ENCODE results near the gene SAA1.

The SAA1 gene

DNA sequence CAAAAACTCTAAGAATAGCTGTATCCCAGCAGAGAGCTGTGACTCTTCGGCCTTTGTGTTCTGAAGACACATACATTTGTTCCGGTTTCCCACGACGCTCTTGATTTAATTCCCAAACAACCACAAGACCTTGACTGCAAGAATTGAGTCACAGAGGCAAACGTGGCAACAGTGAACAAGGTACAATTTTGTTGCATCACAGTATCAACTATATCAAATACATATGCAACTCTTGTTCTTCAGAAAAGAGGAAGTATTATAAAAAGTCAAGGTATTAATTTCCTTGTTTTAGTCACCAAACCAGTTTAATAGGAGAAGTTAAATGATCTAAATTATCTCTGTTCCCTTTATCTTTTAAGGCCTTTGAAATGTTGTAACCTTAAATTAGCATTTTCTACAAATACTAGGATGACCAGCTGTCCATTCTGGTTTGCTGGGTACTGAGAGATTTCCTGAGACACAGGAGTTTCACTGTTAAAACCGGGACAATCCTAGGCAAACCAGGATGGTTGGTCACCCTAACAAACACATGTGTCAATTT lies 44.8 kb downstream of the SAA1 start:
- DNase-seq (ENCODE audit: low read depth in 2 of 2): no peak

DNA sequence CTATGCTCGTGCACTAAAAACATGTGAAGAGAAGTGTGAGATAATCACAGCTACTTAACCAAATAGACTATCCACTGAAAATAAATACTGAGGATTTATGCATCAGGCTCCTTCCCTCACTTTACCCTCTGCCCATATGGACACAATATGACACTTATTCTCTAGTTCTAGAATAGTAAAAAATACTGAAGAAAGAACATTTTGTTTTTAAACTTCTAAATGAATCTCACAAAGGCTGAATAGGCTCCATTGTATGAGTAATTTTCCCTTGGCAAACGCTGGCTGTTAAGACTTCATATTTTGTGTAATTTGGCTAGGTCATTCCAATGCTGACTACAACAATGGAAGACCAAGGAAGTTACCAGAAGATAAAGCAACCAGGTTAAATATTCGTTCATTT lies 45.9 kb downstream of the SAA1 start:
- DNase-seq (ENCODE audit: low read depth in 2 of 2): no peak

- DNase-seq (ENCODE audit: low read depth in 2 of 2): no peak
Measured at GRCh38 chr11:18312663-18313420, 46.8 kb downstream of the SAA1 start.

- no peak for DNase-seq (ENCODE audit: low read depth in 2 of 2)
Measured at GRCh38 chr11:18313965-18314763, 48.1 kb downstream of the SAA1 start.

- no peak for DNase-seq (ENCODE audit: low read depth in 2 of 2)
Measured at GRCh38 chr11:18314784-18315523, 48.9 kb downstream of the SAA1 start.

DNA sequence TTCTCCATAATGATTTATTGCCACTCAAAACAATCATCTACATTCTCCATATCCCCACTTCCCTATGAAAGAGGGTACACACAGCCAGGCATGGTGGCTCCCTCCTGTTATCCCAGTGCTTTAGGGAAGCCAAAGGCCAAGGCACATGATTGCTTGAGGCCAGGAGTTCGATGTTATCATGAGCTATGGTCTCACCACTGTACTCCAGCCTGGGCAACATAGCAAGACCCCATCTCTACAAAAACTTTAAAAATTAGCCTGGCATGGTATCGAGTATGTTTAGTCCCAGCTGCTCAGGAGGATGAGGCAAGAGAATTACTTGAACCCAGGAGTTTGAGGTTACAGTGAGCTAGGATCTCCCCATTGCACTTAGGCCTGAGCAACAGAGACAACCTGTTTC lies 49.8 kb downstream of the SAA1 start:
- no peak for DNase-seq (ENCODE audit: low read depth in 2 of 2)

- no peak for DNase-seq (ENCODE audit: low read depth in 2 of 2)
Measured at GRCh38 chr11:18317551-18317950, 51.5 kb downstream of the SAA1 start.
